ENCODE results near the gene PPP2R2D.

PPP2R2D gene

DNA sequence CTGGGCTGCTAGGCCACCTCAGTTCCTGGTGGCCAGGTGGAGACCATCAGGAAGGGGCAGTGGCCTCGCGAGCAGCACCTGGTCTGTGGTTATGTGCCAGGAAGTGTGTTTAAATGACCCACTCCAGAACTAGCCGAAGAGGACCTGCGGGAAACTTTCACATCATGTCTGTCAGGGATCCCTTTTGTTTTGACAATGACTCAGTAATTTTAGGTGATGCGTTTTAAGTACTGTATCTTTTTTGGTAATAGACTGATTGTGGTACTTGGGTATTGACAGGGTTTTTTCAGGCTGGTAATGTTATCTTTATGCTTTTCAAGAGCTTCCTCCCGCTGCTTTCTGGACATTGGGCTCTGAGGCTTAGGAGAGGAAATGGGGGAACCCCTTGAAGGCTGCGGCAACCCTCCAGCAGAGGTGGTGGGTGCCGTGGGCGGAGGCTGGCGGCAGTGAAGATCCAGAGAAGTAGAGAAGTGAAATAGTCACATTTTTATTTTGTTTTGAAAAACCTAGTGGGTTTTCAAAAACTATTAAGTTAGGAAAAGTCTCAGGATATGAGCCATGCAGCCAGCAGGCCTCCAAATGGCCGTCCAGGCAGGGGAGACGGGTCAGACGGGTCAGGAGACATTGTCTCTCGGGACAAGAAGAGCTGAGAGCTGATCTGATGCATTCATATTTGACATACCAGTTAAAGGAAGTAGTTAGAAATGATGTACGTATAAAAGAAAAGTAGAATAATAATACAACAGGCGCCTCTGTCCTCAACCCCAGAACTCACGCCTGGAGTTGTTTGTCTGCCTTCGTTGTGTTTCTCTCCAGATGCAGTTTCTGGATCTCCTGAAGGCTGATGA is 27.7 kb downstream of the PPP2R2D start:
- Histone ChIP-seq H3K36me3 (ENCODE audit: control insufficient read depth, insufficient read depth, low read length) (no peaks in the 10 kb centered on the region), H3K27ac (ENCODE audit: insufficient read depth, low read length, poor library complexity, severe bottlenecking) (no peak overlapping the region), H3K4me3 (ENCODE audit: insufficient read depth, low read depth, low read length, poor library complexity, severe bottlenecking) (no peak overlapping the region), H3K9me3 (ENCODE audit: control insufficient read depth, low read length) (peaks cover 4% of the 10 kb centered on the region), H3K27me3 (replicated peaks; ENCODE audit: control insufficient read depth, insufficient read depth, low read length, poor library complexity, severe bottlenecking) (no peaks in the 10 kb centered on the region), H3K4me1 (ENCODE audit: control insufficient read depth, insufficient read depth, low read length, poor library complexity, severe bottlenecking) (peaks cover 15% of the 10 kb centered on the region)
- no peak for DNase-seq

GRCh38 chr10:131929122-131929845 is 28.5 kb downstream of the PPP2R2D start:
- DNase-seq, result no peak
- Histone ChIP-seq H3K27me3 (replicated peaks; ENCODE audit: control insufficient read depth, insufficient read depth, low read length, poor library complexity, severe bottlenecking) (no peaks in the 10 kb centered on the region), H3K27ac (ENCODE audit: insufficient read depth, low read length, poor library complexity, severe bottlenecking) (no peak overlapping the region), H3K36me3 (ENCODE audit: control insufficient read depth, insufficient read depth, low read length) (no peaks in the 10 kb centered on the region), H3K9me3 (ENCODE audit: control insufficient read depth, low read length) (peaks cover 4% of the 10 kb centered on the region), H3K4me3 (ENCODE audit: insufficient read depth, low read depth, low read length, poor library complexity, severe bottlenecking) (no peak overlapping the region), H3K4me1 (ENCODE audit: control insufficient read depth, insufficient read depth, low read length, poor library complexity, severe bottlenecking) (peaks cover 15% of the 10 kb centered on the region)

DNA sequence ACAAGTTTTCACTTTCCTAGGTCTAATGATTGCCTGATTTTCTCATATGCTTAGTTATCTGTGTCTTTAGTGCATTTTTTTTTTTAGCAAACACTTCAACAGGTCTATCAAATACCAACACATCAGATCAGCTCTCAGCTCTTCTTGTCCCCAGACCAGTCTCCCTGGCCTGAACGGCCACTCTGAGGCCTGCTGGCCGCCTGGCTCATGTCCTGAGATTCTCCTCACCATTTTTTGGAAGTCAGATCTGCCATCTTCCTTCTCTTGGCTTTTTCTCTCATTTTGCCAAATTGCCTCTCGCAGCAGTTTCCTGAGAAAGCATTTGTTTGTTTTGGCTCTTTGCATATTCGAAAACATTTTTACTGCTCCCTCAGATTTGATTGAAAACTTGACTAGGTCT is 29.3 kb downstream of the PPP2R2D start:
- peaks cover 4% of the 10 kb centered on the region for H3K36me3 ChIP-seq (ENCODE audit: control insufficient read depth, insufficient read depth, low read length)
- peaks cover 15% of the 10 kb centered on the region for H3K4me1 ChIP-seq (ENCODE audit: control insufficient read depth, insufficient read depth, low read length, poor library complexity, severe bottlenecking)
- peaks cover under 1% of the 10 kb centered on the region for H3K9me3 ChIP-seq (ENCODE audit: control insufficient read depth, low read length)
- H3K27me3 ChIP-seq (replicated peaks; ENCODE audit: control insufficient read depth, insufficient read depth, low read length, poor library complexity, severe bottlenecking), result no peaks in the 10 kb centered on the region
- no peak overlapping the region for H3K4me3 ChIP-seq (ENCODE audit: insufficient read depth, low read depth, low read length, poor library complexity, severe bottlenecking)
- H3K27ac ChIP-seq (ENCODE audit: insufficient read depth, low read length, poor library complexity, severe bottlenecking), result no peak overlapping the region
- DNase-seq, result no peak

DNA sequence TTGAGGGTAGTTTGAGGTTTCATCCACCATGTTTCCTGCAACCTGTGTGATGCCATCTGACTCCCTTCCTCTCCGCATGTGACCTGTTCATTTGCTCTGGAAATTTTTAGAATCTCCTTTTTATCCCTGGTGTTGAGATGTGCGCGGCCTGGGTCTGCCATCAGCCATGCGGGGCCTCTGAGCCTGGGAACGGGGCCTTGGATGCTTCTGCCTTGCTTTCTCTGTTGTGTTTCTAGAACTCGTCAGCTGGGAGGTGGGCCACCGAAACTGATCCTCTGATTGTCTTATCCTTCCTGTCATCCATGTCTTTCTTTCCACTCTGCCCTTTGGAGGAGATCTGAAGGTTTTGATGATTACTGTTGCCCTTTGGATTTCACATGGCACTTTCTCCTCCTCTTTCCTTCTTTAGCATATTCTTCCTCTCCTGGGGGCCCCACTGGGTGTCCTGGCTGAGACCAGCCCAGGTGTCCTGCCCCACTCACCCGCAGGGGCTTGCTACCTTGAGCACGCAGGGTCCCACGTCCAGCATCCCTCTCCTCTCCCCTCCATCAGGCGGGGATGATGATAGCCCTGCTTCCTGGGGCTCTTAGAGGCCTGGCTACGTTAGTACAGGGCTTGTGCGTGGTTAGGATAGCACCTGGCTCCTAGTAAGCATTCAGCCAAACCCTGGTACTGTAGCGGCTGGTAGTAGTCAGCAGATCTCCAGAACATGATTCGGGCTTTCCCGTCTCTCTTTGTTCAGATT is 29.9 kb downstream of the PPP2R2D start:
- no peak for DNase-seq
- peaks cover 15% of the 10 kb centered on the region for H3K4me1 ChIP-seq (ENCODE audit: control insufficient read depth, insufficient read depth, low read length, poor library complexity, severe bottlenecking)
- no peak overlapping the region for H3K4me3 ChIP-seq (ENCODE audit: insufficient read depth, low read depth, low read length, poor library complexity, severe bottlenecking)
- no peaks in the 10 kb centered on the region for H3K9me3 ChIP-seq (ENCODE audit: control insufficient read depth, low read length)
- H3K27me3 ChIP-seq (replicated peaks; ENCODE audit: control insufficient read depth, insufficient read depth, low read length, poor library complexity, severe bottlenecking), result no peaks in the 10 kb centered on the region
- peaks cover 4% of the 10 kb centered on the region for H3K36me3 ChIP-seq (ENCODE audit: control insufficient read depth, insufficient read depth, low read length)
- no peak overlapping the region for H3K27ac ChIP-seq (ENCODE audit: insufficient read depth, low read length, poor library complexity, severe bottlenecking)

GRCh38 chr10:131931981-131932380 is 31.2 kb downstream of the PPP2R2D start:
- H3K27ac ChIP-seq (ENCODE audit: insufficient read depth, low read length, poor library complexity, severe bottlenecking), result no peak overlapping the region
- peaks cover 15% of the 10 kb centered on the region for H3K4me1 ChIP-seq (ENCODE audit: control insufficient read depth, insufficient read depth, low read length, poor library complexity, severe bottlenecking)
- H3K36me3 ChIP-seq (ENCODE audit: control insufficient read depth, insufficient read depth, low read length), result peaks cover 10% of the 10 kb centered on the region
- H3K9me3 ChIP-seq (ENCODE audit: control insufficient read depth, low read length), result no peaks in the 10 kb centered on the region
- H3K27me3 ChIP-seq (replicated peaks; ENCODE audit: control insufficient read depth, insufficient read depth, low read length, poor library complexity, severe bottlenecking), result no peaks in the 10 kb centered on the region
- DNase-seq, result no peak
- H3K4me3 ChIP-seq (ENCODE audit: insufficient read depth, low read depth, low read length, poor library complexity, severe bottlenecking), result no peak overlapping the region

GRCh38 chr10:131933016-131933695 is 32.3 kb downstream of the PPP2R2D start:
- H3K27ac ChIP-seq (ENCODE audit: insufficient read depth, low read length, poor library complexity, severe bottlenecking), result no peak overlapping the region
- H3K4me1 ChIP-seq (ENCODE audit: control insufficient read depth, insufficient read depth, low read length, poor library complexity, severe bottlenecking), result peaks cover 6% of the 10 kb centered on the region

GRCh38 chr10:131933696-131934086 is 32.9 kb downstream of the PPP2R2D start:
- no peak overlapping the region for H3K27ac ChIP-seq (ENCODE audit: insufficient read depth, low read length, poor library complexity, severe bottlenecking)
- no peak for DNase-seq

More at GRCh38 chr10:131933016-131933695, 32.3 kb downstream of the PPP2R2D start:
- H3K36me3 ChIP-seq (ENCODE audit: control insufficient read depth, insufficient read depth, low read length), result peaks cover 20% of the 10 kb centered on the region
- H3K4me3 ChIP-seq (ENCODE audit: insufficient read depth, low read depth, low read length, poor library complexity, severe bottlenecking), result no peak overlapping the region
- no peak for DNase-seq
- no peaks in the 10 kb centered on the region for H3K27me3 ChIP-seq (replicated peaks; ENCODE audit: control insufficient read depth, insufficient read depth, low read length, poor library complexity, severe bottlenecking)
- H3K9me3 ChIP-seq (ENCODE audit: control insufficient read depth, low read length), result no peaks in the 10 kb centered on the region

DNA sequence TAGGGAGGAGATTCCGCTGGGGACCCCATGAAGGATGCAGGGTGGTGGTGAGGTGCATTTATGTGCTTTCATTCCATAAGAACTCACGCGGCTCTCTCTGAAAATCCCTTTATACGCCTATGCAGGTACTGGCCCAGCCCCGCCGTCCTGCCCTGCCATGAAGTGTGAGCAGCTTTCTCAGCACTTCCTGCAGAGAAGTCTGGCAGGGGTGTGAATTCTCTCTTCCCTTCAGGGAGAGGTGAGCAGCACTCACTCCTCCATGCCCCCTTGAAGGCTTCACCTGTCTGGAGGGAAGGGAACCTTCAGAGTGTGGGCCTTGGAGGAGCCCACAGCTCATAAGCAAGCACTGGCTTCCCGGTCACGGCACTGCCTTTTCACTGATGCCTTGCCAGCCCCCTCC is 34.0 kb downstream of the PPP2R2D start:
- Histone ChIP-seq H3K4me1 (ENCODE audit: control insufficient read depth, insufficient read depth, low read length, poor library complexity, severe bottlenecking) (no peaks in the 10 kb centered on the region), H3K4me3 (ENCODE audit: insufficient read depth, low read depth, low read length, poor library complexity, severe bottlenecking) (no peak overlapping the region), H3K36me3 (ENCODE audit: control insufficient read depth, insufficient read depth, low read length) (peaks cover 28% of the 10 kb centered on the region), H3K27me3 (replicated peaks; ENCODE audit: control insufficient read depth, insufficient read depth, low read length, poor library complexity, severe bottlenecking) (no peaks in the 10 kb centered on the region), H3K9me3 (ENCODE audit: control insufficient read depth, low read length) (no peaks in the 10 kb centered on the region), H3K27ac (ENCODE audit: insufficient read depth, low read length, poor library complexity, severe bottlenecking) (no peak overlapping the region)
- no peak for DNase-seq

More at GRCh38 chr10:131933696-131934086, 32.9 kb downstream of the PPP2R2D start:
- Histone ChIP-seq H3K27me3 (replicated peaks; ENCODE audit: control insufficient read depth, insufficient read depth, low read length, poor library complexity, severe bottlenecking) (no peaks in the 10 kb centered on the region), H3K4me3 (ENCODE audit: insufficient read depth, low read depth, low read length, poor library complexity, severe bottlenecking) (no peak overlapping the region), H3K4me1 (ENCODE audit: control insufficient read depth, insufficient read depth, low read length, poor library complexity, severe bottlenecking) (peaks cover under 1% of the 10 kb centered on the region), H3K36me3 (ENCODE audit: control insufficient read depth, insufficient read depth, low read length) (peaks cover 26% of the 10 kb centered on the region), H3K9me3 (ENCODE audit: control insufficient read depth, low read length) (no peaks in the 10 kb centered on the region)

DNA sequence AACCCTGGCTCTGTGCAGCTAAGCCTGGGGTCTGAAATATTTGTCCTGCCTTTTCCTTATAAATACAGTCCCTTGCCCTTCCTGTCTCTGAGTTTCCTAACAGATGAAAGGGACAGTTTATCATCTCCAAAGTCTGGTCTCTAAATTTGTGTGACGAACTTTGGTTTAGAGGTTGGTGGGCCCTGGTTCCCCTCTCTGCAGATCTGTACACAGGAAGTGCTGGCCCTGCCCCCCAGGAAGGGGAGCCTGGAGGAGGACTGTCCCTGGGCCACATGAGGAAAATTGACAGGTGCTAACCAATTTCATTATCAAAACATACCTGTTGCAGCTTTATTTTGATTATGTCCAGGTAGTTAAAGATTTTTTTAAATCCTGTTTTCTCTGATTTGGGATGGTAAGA is 34.5 kb downstream of the PPP2R2D start:
- Histone ChIP-seq H3K4me3 (ENCODE audit: insufficient read depth, low read depth, low read length, poor library complexity, severe bottlenecking) (no peak overlapping the region), H3K36me3 (ENCODE audit: control insufficient read depth, insufficient read depth, low read length) (peaks cover 28% of the 10 kb centered on the region), H3K4me1 (ENCODE audit: control insufficient read depth, insufficient read depth, low read length, poor library complexity, severe bottlenecking) (no peaks in the 10 kb centered on the region), H3K27me3 (replicated peaks; ENCODE audit: control insufficient read depth, insufficient read depth, low read length, poor library complexity, severe bottlenecking) (no peaks in the 10 kb centered on the region), H3K27ac (ENCODE audit: insufficient read depth, low read length, poor library complexity, severe bottlenecking) (no peak overlapping the region), H3K9me3 (ENCODE audit: control insufficient read depth, low read length) (no peaks in the 10 kb centered on the region)
- DNase-seq, result no peak

Data from effector memory CD4-positive, alpha-beta T cell (primary cell).